ENCODE results near the gene AHNAK. TPM values are rescaled to one million over a fixed set of nuclear protein-coding genes. Genes with fewer than 3 reads are reported as not detected.

Gene AHNAK
- polyA plus RNA-seq, 10 donors = 269 to 408 (median 312) TPM

GRCh38 chr11:62443390-62444235 is 103.0 kb downstream of the AHNAK start:
- peak in 2 of 3 donors; percentile 66 to 87 for DNase-seq

GRCh38 chr11:62439785-62440602 is 106.6 kb downstream of the AHNAK start:
- peak; percentile 63 to 90 (median 80) for DNase-seq

GRCh38 chr11:62438641-62439040 is 108.0 kb downstream of the AHNAK start:
- no peak for DNase-seq

- DNase-seq = no peak
These were observed 109.0 kb downstream of the AHNAK start for GRCh38 chr11:62437616-62438015.

GRCh38 chr11:62435846-62436660 is 110.6 kb downstream of the AHNAK start:
- peak in 2 of 3 donors; percentile 30 to 44 for DNase-seq

GRCh38 chr11:62433904-62434276 is 112.7 kb downstream of the AHNAK start:
- no peak for DNase-seq

GRCh38 chr11:62433141-62433903 is 113.3 kb downstream of the AHNAK start:
- DNase-seq = no peak

- DNase-seq = no peak
These were observed 113.9 kb downstream of the AHNAK start for GRCh38 chr11:62432695-62433094.

- DNase-seq = peak in 2 of 3 donors; percentile 66 to 76
These were observed 115.3 kb downstream of the AHNAK start for GRCh38 chr11:62431171-62431901.

- peak in 2 of 3 donors; percentile 73 to 86 for DNase-seq
These were observed 116.2 kb downstream of the AHNAK start for GRCh38 chr11:62430425-62430824.

GRCh38 chr11:62428871-62429560 is 117.6 kb downstream of the AHNAK start:
- DNase-seq = no peak

GRCh38 chr11:62427630-62428233 is 118.9 kb downstream of the AHNAK start:
- DNase-seq = no peak

GRCh38 chr11:62423012-62423411 is 123.6 kb downstream of the AHNAK start:
- no peak for DNase-seq

- DNase-seq = peak in 1 of 3 donors; percentile 55
These were observed 124.6 kb downstream of the AHNAK start for GRCh38 chr11:62421996-62422395.

GRCh38 chr11:62420882-62421281 is 125.7 kb downstream of the AHNAK start:
- DNase-seq = no peak

- DNase-seq = no peak
These were observed 126.7 kb downstream of the AHNAK start for GRCh38 chr11:62419943-62420342.

GRCh38 chr11:62419314-62419929 is 127.2 kb downstream of the AHNAK start:
- peak in 1 of 3 donors; percentile 87 for DNase-seq

GRCh38 chr11:62418733-62419132 is 127.9 kb downstream of the AHNAK start, which contains the start of gene SCGB1A1:
TSS of gene SCGB1A1 (plus strand) at chr11:62419033. CDS start at chr11:62419096, 63 bp downstream.
- no peak for DNase-seq

- no peak for DNase-seq
These were observed 128.5 kb downstream of the AHNAK start for GRCh38 chr11:62418136-62418535.
